EL (cell line): Measurements from ENCODE around the gene NDUFB10.

ENCODE experiments used
- DNase-seq: peaks from one replicate; pipeline ENCODE4 v3.0.0-alpha.2; 2016

NDUFB10 gene

GRCh38 chr16:1973461-1974156 is 14.3 kb downstream of the NDUFB10 start:
- no peak for DNase-seq

DNA sequence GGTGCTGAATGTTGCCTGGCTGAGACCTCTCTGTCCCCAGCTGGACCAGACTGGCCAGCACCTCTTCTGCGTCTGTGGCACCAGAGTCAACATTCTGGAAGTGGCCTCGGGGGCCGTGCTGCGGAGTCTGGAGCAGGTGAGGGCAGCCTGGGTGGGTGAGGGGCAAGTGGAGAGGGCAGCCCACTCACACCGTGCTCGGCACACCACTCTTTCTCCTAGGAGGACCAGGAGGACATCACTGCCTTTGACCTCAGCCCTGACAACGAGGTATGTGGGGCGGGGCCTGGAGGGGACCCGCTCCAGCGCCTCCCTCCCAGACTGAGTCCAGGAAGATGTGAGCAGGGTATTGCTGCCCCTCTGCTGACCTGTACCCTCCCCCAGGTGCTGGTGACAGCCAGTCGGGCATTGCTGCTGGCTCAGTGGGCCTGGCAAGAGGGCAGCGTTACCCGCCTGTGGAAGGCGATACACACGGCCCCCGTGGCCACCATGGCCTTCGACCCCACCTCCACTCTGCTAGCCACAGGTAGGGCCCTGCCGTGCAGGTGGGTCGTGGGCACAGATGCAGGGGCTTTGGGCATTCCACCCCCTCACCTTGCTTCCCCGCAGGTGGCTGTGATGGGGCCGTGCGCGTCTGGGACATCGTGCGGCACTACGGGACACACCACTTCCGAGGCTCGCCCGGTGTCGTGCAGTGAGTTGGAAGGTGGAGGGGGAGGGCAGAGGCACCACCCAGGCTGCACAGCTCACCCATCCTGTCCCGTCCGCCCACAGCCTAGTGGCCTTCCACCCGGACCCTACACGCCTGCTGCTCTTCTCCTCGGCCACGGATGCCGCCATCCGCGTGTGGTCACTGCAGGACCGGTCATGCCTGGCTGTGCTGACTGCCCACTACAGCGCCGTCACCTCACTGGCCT is 15.1 kb downstream of the NDUFB10 start:
- no peak for DNase-seq

DNA sequence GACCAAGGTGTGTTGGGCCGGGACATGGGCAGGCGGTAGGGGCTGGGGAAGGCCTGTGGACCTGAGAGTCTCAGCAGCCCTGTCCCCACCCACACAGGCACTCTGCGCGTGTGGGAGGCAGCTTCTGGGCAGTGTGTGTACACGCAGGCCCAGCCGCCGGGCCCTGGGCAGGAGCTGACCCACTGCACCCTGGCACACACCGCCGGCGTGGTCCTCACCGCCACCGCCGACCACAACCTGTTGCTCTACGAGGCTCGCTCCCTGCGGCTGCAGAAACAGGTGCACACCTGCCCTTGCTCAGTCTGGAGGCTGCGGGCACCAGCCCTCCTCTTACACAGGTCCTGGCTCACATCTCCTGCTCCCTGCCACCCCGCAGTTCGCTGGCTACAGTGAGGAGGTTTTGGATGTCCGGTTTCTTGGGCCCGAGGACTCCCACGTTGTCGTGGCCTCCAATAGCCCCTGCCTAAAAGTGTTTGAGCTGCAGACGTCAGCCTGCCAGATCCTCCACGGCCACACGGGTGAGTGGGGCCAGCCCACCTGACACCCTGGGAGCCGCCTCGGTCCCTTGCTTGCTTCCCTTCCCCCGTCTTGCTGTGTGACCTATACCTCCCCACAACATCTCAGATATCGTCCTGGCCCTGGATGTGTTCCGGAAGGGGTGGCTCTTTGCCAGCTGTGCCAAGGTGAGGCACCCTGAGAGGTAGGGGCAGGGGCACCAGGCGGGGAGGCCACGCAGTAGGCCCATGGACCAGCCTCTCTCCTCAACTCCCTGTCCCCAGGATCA is 16.3 kb downstream of the NDUFB10 start:
- no peak for DNase-seq

- no peak for DNase-seq
These were observed 16.8 kb downstream of the NDUFB10 start for GRCh38 chr16:1976216-1976520.

GRCh38 chr16:1976951-1977874 is 17.9 kb downstream of the NDUFB10 start:
- no peak for DNase-seq

DNA sequence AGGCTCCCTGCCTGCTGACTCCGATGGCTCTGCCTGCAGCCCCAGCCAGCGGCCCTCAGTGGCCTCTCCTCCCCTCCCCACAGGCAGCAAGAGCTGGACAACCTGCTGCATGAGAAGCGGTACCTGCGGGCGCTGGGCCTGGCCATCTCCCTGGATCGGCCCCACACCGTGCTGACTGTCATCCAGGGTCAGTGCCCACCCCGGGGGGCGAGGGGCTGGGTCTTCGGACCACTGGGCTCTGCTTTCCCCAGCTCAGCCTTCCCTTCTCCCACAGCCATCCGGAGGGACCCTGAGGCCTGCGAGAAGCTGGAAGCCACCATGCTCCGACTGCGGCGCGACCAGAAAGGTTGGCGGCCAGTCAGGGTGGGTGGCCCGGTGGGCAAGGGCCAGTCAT is 18.5 kb downstream of the NDUFB10 start:
- no peak for DNase-seq

DNA sequence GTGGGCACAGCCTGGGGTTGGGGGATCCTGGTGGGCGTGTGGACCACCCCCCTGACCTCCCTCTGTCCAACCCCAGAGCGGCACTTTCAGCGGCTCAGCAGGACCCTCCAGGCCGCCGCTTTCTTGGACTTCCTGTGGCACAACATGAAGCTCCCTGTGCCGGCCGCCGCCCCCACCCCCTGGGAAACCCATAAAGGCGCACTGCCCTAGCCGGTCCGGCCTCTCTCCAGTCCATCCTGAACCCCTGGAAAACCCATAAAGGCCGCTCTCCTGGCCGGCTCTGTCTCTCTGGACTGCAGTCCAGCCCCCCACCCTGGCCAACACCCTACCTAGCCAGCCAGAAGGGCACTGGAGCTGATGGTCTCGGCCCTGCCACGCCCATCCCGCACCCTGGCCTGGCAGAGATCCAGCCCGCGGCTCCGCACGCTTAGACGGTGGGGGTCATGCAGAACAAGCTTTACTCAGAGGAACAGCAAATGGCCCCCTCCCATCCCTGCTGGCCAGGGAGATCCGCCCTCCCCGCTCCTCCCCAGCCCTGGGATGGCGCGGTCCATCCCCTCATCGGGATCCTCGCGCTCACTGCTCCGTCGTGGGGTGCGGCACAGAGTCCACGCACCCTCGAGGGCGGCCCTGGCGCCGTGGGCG is 19.3 kb downstream of the NDUFB10 start:
- DNase-seq, result no peak

GRCh38 chr16:1979271-1980029 is 20.1 kb downstream of the NDUFB10 start:
- no peak for DNase-seq

- DNase-seq, result no peak
These were observed 20.9 kb downstream of the NDUFB10 start for GRCh38 chr16:1980030-1980769.

GRCh38 chr16:1980770-1981087 is 21.4 kb downstream of the NDUFB10 start:
- no peak for DNase-seq

GRCh38 chr16:1981398-1981836 is 22.1 kb downstream of the NDUFB10 start, which contains the start of gene NOXO1:
TSS of gene NOXO1 (minus strand) at chr16:1981469. CDS start at chr16:1981179, 290 bp downstream.
- no peak for DNase-seq

DNA sequence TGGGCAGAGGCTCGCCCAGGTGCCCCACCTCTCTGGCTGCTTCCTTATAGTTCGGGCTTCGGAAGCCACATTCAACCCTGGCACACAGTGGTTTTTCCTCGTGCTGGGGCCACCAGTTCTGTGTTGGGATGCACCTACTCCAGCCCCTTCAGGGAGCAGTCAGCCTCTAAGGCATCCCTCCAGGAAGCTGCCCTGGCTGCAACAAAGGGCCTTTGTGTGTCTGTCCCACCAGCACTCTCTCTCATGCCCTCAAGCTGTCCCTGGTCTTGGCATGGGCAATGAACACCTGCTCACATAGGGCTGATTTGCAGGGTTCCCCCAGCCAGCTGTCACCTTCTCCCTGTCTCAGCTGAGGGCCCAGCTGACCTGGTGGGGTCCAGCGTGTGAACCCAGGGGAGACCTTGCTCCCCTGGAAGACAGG is 22.7 kb downstream of the NDUFB10 start:
- no peak for DNase-seq

GRCh38 chr16:1982991-1983543 is 23.7 kb downstream of the NDUFB10 start:
- no peak for DNase-seq

DNA sequence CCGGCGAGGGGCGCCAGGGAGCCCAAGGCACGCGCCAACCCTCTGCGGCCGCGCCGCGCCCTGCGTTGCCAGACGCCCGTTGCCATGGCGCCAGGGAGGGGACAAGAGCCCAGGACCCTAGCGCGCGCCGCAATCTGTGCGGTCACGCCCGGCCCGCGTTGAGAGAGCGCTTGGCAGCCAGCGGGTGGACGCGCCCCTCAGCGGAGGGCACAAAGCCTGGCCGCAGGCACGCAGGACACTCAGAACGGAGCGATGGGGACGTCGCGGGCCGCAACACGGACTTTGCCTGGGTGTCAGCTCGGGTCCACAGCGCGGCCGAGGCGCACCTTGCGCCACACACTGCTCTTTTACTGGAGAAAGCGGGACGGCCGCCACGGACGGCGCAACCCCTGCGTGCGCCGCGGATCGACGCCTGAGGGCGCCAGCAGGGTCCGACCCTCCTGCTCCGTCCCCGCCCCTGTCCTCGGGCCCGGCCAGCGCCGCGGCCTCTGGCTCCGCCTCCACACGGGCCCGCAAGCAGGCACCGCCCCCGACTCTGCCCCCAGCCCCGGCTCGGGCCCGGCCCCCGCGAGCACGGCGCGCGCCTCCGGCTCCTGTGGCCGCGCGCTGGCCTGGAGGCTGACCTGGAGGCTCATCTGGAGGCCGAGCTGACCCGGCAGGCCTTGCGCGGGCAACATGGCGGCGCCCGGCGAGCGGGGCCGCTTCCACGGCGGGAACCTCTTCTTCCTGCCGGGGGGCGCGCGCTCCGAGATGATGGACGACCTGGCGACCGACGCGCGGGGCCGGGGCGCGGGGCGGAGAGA is 24.4 kb downstream of the NDUFB10 start, which contains the start of gene GFER:
GFER (plus strand) TSS at position 650 of the 803 bp plus-strand sequence; CDS start at position 676, 26 bp downstream.
- DNase-seq, result peak; percentile 92

- peak; percentile 37 for DNase-seq
These were observed 25.2 kb downstream of the NDUFB10 start for GRCh38 chr16:1984347-1985225.

DNA sequence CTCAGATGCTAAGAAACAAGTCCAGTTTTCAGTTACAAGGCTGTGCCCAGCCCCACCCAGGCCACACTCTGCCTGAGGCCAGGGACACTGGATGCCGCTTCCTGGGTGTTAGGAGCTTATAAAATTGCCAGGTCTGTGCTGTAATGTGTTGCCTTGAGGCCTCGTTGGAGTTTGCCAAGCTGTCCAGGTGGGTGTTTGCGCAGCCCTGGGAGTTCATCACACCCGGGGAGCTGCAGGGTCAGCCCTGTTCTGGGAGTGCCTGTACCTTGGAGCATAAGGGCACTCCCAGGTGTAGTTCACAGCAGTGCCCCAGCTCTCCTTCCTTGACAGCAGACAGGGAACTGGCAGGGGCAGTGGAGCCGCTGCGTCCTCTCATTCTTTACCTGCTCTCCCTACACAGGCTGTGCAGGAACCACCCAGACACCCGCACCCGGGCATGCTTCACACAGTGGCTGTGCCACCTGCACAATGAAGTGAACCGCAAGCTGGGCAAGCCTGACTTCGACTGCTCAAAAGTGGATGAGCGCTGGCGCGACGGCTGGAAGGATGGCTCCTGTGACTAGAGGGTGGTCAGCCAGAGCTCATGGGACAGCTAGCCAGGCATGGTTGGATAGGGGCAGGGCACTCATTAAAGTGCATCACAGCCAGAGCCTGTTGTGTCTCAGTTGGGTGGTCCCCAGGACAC is 26.3 kb downstream of the NDUFB10 start:
- DNase-seq, result no peak

DNA sequence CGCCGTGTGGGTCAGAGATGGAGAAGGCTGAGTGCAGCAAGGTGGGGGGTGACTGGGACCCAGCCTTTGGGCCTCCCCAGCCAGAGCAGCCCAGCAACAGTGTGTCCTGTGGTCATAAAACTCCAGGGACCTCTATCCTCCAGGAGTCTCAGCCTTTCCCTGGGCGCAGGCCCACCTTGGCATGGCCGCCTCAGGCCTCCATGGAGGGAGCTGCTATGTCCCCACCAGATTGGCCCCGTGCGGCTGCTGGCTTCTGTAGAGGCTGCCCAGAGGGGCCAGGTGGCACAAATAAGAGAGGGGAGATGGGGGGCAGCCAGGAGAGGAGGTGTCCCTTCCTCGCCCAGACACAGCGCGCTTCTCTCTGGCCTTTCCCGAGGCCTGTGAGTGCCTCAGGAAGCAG is 27.9 kb downstream of the NDUFB10 start:
- DNase-seq, result no peak
